Endometrium (tissue), 2 donors: ENCODE measurements around the gene TENM3.
"Not testable (repeated sequence)": the region's sequence is repeated elsewhere in the genome, so short reads cannot be mapped to it uniquely, and the experiment has no call there.

Experiments used
- FAIRE-seq: peaks from 2 replicates; lab custom pipeline; 2012; peaks lifted over from hg19 to GRCh38; lab: Jason Lieb, UNC
- donor health status: control.
- donor health status: control.

The TENM3 gene

GRCh38 chr4:182243204-182243603 is at the start of gene TENM3:
Gene TENM3 (plus strand): TSS chr4:182243402. CDS start chr4:182324021, 80,619 bp downstream.
- FAIRE-seq, result not testable (repeated sequence)

- FAIRE-seq, result no peak
These were observed 48.9 kb upstream of the TENM3 start for GRCh38 chr4:182194091-182194824.

DNA sequence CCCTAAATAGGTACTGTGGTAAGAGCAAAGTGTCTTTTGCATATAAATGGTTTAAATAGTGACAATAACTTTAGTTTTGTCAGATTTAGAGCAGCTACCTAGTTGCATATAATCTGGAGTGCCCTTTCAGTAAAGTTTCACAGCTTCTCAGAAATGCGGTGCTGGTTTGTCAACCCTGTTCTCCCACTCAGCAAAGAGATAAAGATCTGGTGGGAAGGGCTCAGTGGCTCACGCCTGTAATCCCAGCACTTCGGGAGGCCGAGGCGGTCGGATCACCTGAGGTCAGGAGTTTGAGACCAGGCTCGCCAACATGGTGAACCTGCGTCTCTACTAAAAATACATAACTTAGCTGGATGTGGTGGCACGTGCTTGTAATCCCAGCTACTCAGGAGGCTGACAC is 45.6 kb upstream of the TENM3 start:
- FAIRE-seq, result no peak

DNA sequence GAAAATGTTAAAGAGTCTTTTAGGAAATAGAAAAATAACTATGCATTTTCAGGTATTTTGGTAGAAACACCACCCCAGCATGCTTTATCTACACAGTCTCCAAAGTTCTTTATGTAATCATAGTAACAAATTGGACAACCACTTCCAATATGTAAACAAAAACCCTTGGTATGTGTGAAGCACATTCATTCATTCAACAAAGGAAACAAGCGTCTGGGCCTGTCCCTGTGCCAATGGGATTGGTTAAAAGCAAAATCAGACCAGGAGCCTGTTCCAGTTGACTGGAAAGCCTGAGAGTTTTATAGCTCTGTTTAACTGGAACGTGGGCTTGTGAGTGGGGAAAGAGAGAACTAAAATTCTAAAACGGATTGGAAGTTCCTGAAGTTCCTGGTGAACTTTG is 41.3 kb upstream of the TENM3 start:
- no peak for FAIRE-seq

- FAIRE-seq, result no peak
These were observed 40.6 kb upstream of the TENM3 start for GRCh38 chr4:182202650-182203049.

DNA sequence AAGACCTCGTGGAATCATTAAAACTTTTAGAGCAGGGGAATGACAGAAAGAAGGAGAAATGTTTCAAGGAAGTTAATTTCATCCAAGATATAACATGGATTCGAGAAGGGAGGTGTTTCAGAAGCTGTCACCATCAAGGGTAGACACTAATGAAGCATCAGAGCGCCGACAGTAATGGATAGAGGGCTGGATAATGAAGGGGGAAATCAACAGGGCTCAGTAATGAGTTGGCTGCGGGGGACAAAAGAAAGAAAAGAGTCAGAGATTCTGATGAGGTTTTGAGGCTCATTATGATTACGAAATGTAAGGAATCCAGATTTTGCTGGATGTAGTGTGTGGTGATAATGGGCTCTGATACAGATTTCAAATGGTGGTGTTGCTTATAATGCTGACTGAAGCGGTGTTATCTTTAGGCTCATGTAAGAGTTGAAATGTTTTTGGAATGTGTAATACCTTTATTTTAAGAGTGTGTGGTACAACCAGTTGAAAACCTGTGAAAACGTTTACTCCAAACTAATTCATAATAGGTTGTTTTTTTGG is 39.3 kb upstream of the TENM3 start:
- FAIRE-seq, result no peak

DNA sequence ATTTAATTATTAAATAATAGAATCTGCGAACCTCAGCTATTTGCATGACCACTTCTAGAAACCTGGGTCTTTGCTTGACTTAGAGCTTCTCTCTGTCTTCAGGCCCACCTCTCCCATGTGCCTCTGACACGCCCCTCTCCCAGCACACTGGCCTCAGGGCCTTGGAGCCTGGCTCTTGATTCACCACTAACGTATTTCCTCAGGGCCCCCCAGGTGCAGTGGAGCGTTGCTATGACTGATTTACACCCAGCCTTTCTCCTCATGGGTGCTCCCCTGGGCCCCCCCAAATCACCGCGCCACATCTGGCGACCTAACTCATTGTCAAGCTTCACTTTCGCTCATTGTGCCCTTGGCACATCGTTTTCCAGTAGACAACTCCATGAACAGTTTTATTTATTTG is 37.9 kb upstream of the TENM3 start:
- FAIRE-seq, result no peak

GRCh38 chr4:182206266-182206665 is 36.9 kb upstream of the TENM3 start:
- no peak for FAIRE-seq

DNA sequence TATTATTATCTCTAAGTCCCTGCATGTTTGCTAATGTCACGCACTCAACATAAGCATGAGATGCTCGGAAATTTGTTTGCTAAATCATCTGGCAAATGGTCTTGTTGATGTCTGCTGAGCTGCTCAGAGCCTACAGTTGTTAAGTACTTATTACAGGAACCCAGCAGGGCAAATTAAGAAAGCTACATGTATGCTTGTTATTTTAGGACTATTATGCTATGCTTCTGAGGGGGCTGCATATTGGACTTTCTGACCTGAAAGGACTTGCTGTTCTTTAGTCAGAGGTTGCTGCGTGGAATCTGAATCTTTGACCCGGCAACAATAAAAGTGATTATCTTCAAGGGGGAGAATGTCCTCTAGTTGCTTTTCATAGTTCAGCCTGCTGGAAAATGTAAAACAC is 36.3 kb upstream of the TENM3 start:
- FAIRE-seq, result peak; percentile 96

DNA sequence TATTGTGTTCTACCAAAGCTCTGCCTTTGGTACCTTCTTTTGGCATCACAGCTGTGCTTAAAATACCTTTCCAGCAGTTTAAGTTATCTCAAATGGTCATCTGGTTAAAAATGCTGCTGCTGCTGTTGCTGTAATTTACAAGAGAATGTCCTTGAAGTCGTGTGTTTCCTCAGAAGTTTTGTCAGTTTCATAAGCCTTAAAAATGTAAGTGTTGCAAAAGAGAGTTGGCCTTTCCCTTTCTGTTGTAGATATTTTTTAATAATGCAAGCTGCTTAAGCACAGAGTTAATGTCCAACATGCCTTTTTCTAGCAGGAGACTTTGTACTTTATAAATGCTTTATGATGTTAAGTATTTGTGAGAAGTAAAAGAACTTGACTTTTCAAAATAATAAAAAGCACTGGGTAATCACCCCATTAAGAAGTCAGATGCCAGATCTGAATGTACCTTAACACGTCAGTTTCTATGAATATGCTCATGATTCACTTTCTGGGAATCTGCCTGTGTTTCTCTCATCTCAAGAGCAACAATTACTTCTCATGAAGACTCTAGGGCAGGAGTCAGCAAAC is 35.3 kb upstream of the TENM3 start:
- FAIRE-seq, result peak; percentile 91

DNA sequence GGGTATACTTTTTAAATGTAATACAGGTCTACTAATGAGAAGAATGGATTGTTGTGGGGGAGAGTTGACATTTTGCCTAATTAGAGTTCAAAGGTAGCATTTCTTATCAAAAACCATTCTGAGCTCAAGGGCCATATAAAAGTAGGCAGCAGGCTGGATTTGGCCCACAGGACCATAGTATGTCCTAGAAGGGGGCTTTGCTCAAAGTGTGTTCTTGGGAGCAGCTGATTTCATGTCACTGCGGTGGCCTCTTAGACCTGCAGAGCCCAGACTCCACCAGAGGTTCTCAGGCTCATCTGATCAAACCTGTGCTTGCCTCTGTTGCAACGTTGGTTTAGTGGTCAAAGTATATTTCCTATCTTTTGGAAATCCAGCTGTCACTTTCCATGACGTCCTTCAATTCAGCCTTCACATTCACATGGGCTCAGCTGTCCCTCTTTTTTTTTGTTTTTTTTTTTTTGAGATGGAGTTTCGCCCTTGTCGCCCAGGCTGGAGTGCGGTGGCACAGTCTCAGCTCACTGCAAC is 34.6 kb upstream of the TENM3 start:
- no peak for FAIRE-seq

DNA sequence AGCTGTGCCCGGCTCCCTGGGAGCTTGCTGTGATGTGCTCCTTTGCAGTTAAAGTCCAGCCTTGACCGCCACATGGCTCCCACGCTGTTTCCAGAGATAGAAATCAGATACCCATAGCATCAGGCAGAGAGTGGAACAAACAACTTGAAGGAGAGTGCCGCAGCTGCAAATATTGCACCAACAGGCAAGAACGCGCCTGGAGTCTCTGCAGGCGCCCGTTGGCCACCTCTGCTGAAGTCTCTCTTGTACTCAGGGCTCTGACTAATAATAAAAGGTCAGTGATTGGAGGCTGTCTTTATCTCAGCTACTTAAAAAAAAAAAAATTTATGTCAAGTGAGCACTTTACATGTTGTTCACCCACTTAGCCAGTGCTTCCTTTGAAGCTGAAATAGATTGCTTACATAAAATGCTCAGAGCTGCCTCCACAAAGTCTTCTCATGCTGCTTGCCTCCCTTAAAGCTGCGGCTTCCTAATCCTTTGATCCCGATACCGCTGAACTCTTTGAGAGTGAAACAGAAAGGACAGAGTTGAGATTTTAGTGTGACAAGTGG is 30.9 kb upstream of the TENM3 start:
- peak; percentile 60 for FAIRE-seq

DNA sequence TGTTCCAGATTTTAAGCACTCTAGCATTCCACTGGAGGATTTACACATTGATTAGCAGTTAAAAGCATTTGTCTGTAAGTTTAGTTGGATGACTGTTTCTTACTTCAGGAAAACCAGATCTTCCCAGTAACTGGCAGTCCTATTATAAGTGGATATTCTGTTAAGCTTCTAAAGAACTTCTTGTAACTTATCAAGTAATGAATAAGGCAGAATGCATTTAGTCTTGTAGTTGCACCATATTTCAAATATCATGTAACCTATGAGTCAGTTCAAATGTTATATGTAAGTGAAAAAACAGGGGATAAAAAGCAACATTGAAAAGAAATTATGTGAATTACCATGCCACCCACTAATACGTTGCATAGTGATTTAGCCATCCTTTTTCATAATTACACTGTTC is 30.2 kb upstream of the TENM3 start:
- FAIRE-seq, result no peak

DNA sequence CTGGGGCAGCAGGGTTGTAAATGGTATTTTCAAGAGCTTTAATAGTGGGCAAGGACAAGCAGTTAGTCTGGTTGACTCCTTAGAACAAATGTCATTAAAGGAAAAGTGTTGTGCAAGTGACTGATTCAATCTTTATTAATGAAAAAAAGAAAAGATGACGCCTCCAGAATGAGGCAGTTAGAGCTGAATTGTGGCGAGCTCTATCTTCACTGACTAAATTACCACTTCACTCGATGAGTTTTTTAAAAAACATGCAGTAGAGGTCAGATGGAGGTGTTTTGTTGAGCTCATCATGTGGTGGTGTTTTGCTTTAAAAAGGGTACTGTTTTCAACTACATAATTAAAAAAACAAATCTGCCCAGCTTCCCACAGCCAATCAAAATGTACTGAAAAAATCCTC is 28.1 kb upstream of the TENM3 start:
- no peak for FAIRE-seq

DNA sequence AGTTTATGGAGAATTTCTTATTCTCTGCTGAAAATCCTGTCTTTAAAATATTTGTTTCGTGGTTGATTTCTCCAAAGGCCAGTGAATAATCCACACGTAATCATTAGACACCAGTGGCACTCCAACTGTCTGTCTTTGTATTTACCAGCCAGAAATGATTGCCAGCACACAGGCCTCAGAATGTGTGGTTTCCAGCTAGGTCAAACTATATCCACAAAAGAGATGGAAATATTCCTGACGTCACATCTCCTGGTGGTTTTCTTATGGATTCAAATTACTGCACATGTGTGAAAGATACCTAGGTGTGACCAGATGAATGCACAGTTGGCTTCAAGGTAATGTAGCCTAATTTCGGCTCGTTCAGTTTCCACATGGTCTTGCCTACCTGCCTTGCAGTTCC is 27.2 kb upstream of the TENM3 start:
- no peak for FAIRE-seq

GRCh38 chr4:182219411-182220056 is 23.7 kb upstream of the TENM3 start:
- FAIRE-seq, result no peak

- no peak for FAIRE-seq
These were observed 21.2 kb upstream of the TENM3 start for GRCh38 chr4:182221987-182222386.

GRCh38 chr4:182222766-182223165 is 20.4 kb upstream of the TENM3 start:
- no peak for FAIRE-seq

- FAIRE-seq, result no peak
These were observed 19.5 kb upstream of the TENM3 start for GRCh38 chr4:182223708-182224107.

DNA sequence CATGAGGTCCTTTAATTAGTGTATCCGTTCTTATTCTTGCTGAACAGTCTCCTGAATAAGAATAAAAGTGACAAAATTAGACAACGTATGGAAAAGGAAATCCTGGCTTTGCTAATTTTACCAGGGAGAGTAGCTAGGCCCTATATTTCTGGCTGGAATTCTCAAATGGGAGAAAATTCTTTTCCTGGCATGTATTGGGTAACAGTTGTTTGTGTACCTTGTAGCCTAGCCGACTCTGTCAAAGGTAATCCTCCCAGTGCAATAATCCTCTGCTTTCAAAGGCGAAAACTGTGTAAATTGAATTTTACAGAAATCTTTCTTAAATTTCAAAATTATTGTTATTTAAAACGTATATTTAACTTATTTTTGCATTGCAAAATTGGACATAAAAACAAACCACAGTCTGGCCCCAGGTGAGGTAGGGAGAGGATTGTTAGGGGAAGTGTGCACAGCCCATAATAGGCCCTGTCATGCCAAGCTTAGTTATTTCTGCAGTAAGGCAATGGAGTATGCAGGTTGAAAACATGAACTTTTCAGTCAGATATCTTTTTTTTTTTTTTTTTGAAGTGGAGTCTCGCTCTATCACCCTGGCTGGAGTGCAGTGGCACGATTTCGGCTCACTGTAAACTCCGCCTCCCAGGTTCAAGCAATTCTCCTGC is 18.9 kb upstream of the TENM3 start:
- no peak for FAIRE-seq

GRCh38 chr4:182225257-182225852 is 17.8 kb upstream of the TENM3 start:
- FAIRE-seq, result no peak

GRCh38 chr4:182227611-182228010 is 15.6 kb upstream of the TENM3 start:
- FAIRE-seq, result no peak
